Kidney (tissue), 14 donors: Measurements from ENCODE around the gene CACFD1. TPM values are rescaled to one million over a fixed set of nuclear protein-coding genes. Genes with fewer than 3 reads are reported as not detected.
A peak's percentile ranks its signal among the peaks of the same experiment; 100 is the strongest.

Source experiments
- DNase-seq, 5 donors: peaks; one replicate each; pipeline ENCODE4 v3.0.0-alpha.2; 2013 to 2020
- FAIRE-seq: peaks from 2 replicates; lab custom pipeline; 2012; peaks lifted over from hg19 to GRCh38; lab: Jason Lieb, UNC
- H3K27ac ChIP-seq, 2 donors: one replicate each; pipeline ENCODE4 v1.7.0; 2013; ENCODE audit warnings: low read depth in 2 of 2, low read length in 2 of 2, inconsistent platforms in 1 of 2
- H3K27me3 ChIP-seq: one replicate; pipeline ENCODE4 v1.7.1; 2013; ENCODE audit warnings: low read length, inconsistent platforms; ENCODE audit not compliant: control insufficient read depth, insufficient read depth
- H3K36me3 ChIP-seq, 3 donors: one replicate each; pipeline versions ENCODE4 v1.7.0 to v1.7.1; 2013; ENCODE audit warnings: low read length in 3 of 3, control low read depth in 1 of 3, inconsistent platforms in 1 of 3; ENCODE audit not compliant: insufficient read depth in 3 of 3, control insufficient read depth in 2 of 3
- H3K4me1 ChIP-seq, 3 donors: one replicate each; pipeline versions ENCODE4 v1.7.0 to v1.7.1; 2013; ENCODE audit warnings: low read length in 3 of 3, inconsistent platforms in 1 of 3, low read depth in 1 of 3; ENCODE audit not compliant: control insufficient read depth in 2 of 3, insufficient read depth in 2 of 3
- H3K4me3 ChIP-seq, 3 donors: one replicate each; pipeline versions ENCODE4 v1.7.0 to v1.8.1; 2013; ENCODE audit warnings: low read length in 3 of 3, control low read depth in 1 of 3, inconsistent platforms in 1 of 3
- H3K9ac ChIP-seq, 3 donors: one replicate each; pipeline versions ENCODE4 v1.7.0 to v1.7.1; 2013; ENCODE audit warnings: low read length in 3 of 3, control low read depth in 1 of 3, inconsistent platforms in 1 of 3
- H3K9me3 ChIP-seq, 3 donors: one replicate each; pipeline versions ENCODE4 v1.7.0 to v1.7.1; 2013; ENCODE audit warnings: low read length in 3 of 3, control low read depth in 1 of 3, inconsistent platforms in 1 of 3; ENCODE audit not compliant: control insufficient read depth in 2 of 3, insufficient read depth in 1 of 3
- CTCF ChIP-seq: IDR thresholded peaks from 3 replicates; pipeline ENCODE4 v1.5.1; 2012; ENCODE audit warnings: mild to moderate bottlenecking, moderate library complexity, borderline replicate concordance; ENCODE audit not compliant: insufficient read depth; ENCODE audit errors: extremely low read depth
- intact Hi-C: fragments of 100-400 bp; cut with DNase I; formaldehyde crosslinking; loops from one replicate; pipeline ENCODE4 v1.11.1; 2022
- polyA plus RNA-seq: library from polyadenylated mRNA; stranded (reverse); fragments of 350-450 nt; fragmentation: Illumina TruSeq; extraction: RNeasy Lipid Tissue Mini Kit (QIAGEN cat#74804); gene quantifications from one replicate; pipeline ENCODE4 v1.2.3, GENCODE V29; 2014; ENCODE audit warnings: low read depth, low replicate concordance; ENCODE audit not compliant: insufficient read depth
- total RNA-seq: library from RNA; stranded (reverse); fragmentation: NEBNext Ultra II Directional; extraction: Animal tissue kit (Norgen Biotek cat#: 25700); gene quantifications from one replicate; pipeline ENCODE4 v1.2.1, GENCODE V29; 2021
- donor health status: control.
- donor health status: control.
- donor health status: control.
- donor health status: control.
- donor health status: control.
- donor health status: DM: yes; HTN: yes; CAD: no.
- donor health status: Normal renal cell carcinoma (clear cell type).

Gene CACFD1
- total and polyA plus RNA-seq, 2 donors from 2014 or later, result 37.3 to 37.8 TPM

- Histone ChIP-seq H3K27me3 (no peaks in the 10 kb centered on the region), H3K36me3 (no peaks in the 10 kb centered on the region), H3K4me1 (peaks cover 0 to 7% (median 0%) of the 10 kb centered on the region in 3 donors), H3K9ac (no peak overlapping the region), H3K27ac (no peak overlapping the region), H3K4me3 (no peak overlapping the region), H3K9me3 (no peaks in the 10 kb centered on the region)
- TF ChIP-seq CTCF, result no peak
- intact Hi-C loops, result loop anchor here (5.0 to 10.0 kb wide), 2 partner anchors 81 to 304 kb away; no protein-coding TSS in a partner anchor
- FAIRE-seq, result no peak
- peak in 1 of 5 donors; percentile 57 for DNase-seq
Measured at GRCh38 chr9:133488686-133489252, 29.0 kb downstream of the CACFD1 start.

GRCh38 chr9:133489253-133490190, 29.7 kb downstream of the CACFD1 start:
- Histone ChIP-seq H3K36me3 (no peaks in the 10 kb centered on the region), H3K4me1 (peaks cover 0 to 7% (median 0%) of the 10 kb centered on the region in 3 donors), H3K9me3 (no peaks in the 10 kb centered on the region), H3K27ac (no peak overlapping the region), H3K9ac (no peak overlapping the region), H3K27me3 (no peaks in the 10 kb centered on the region), H3K4me3 (no peak overlapping the region)
- intact Hi-C loops, result loop anchor here (5.0 to 10.0 kb wide), 2 partner anchors 82 to 305 kb away; no protein-coding TSS in a partner anchor
- no peak for FAIRE-seq
- TF ChIP-seq CTCF, result no peak
- DNase-seq, result peak in 1 of 5 donors; percentile 29

GRCh38 chr9:133490201-133490681, 30.5 kb downstream of the CACFD1 start:
- Histone ChIP-seq H3K9me3 (no peaks in the 10 kb centered on the region), H3K27me3 (no peaks in the 10 kb centered on the region), H3K36me3 (no peaks in the 10 kb centered on the region), H3K4me3 (no peak overlapping the region), H3K4me1 (peaks cover 0 to 7% (median 0%) of the 10 kb centered on the region in 3 donors), H3K27ac (no peak overlapping the region), H3K9ac (no peak overlapping the region)
- no peak for TF ChIP-seq CTCF
- intact Hi-C loops, result no loop called here
- peak in 1 of 5 donors; percentile 62 for DNase-seq
- FAIRE-seq, result no peak
